ENCODE results near the gene CLDN4. TPM values are rescaled to one million over a fixed set of nuclear protein-coding genes. Genes with fewer than 3 reads are reported as not detected.

CLDN4 gene
- total RNA-seq, 2 donors from 2014 or later = 162 to 216 TPM

- WGBS = 72% methylated on average over 18 of the region's 18 CpGs
- Histone ChIP-seq H3K4me1 (replicated peaks) (no peaks in the 10 kb centered on the region), H3K36me3 (no peaks in the 10 kb centered on the region), H3K9me3 (no peaks in the 10 kb centered on the region), H3K27me3 (replicated peaks; ENCODE audit: insufficient read depth) (no peaks in the 10 kb centered on the region), H3K27ac (no peak overlapping the region), H3K4me3 (no peak overlapping the region)
- intact Hi-C loops (cut with DNase I) = no loop called here
- DNase-seq (ENCODE audit: low spot score) = no peak
- TF ChIP-seq POLR2AphosphoS5 (IDR thresholded peaks at IDR 0.05) = no peak
Measured at GRCh38 chr7:73879977-73880681, 49.3 kb downstream of the CLDN4 start.

- intact Hi-C loops (cut with DNase I) = no loop called here
- H3K4me3 ChIP-seq = no peak overlapping the region
- H3K9me3 ChIP-seq = no peaks in the 10 kb centered on the region
- 67% methylated on average over 13 of the region's 13 CpGs for WGBS
- DNase-seq (ENCODE audit: low spot score) = no peak
- H3K27me3 ChIP-seq (replicated peaks; ENCODE audit: insufficient read depth) = no peaks in the 10 kb centered on the region
- no peaks in the 10 kb centered on the region for H3K4me1 ChIP-seq (replicated peaks)
- no peak overlapping the region for H3K27ac ChIP-seq
- TF ChIP-seq CTCF (IDR thresholded peaks at IDR 0.05) (no peak), POLR2A (IDR thresholded peaks at IDR 0.05) (no peak), POLR2AphosphoS5 (IDR thresholded peaks at IDR 0.05) (no peak)
- no peaks in the 10 kb centered on the region for H3K36me3 ChIP-seq
Measured at GRCh38 chr7:73880755-73881328, 50.0 kb downstream of the CLDN4 start.

- no peak for DNase-seq (ENCODE audit: low spot score)
- H3K4me1 ChIP-seq (replicated peaks) = peaks cover 3% of the 10 kb centered on the region
- no peaks in the 10 kb centered on the region for H3K36me3 ChIP-seq
- no peak overlapping the region for H3K27ac ChIP-seq
- H3K27me3 ChIP-seq (replicated peaks; ENCODE audit: insufficient read depth) = no peaks in the 10 kb centered on the region
- no peaks in the 10 kb centered on the region for H3K9me3 ChIP-seq
- 42% methylated on average over 5 of the region's 5 CpGs for WGBS
- no peak overlapping the region for H3K4me3 ChIP-seq
- intact Hi-C loops (cut with DNase I) = no loop called here
- TF ChIP-seq POLR2AphosphoS5 (IDR thresholded peaks at IDR 0.05) (no peak), POLR2A (IDR thresholded peaks at IDR 0.05) (no peak), CTCF (IDR thresholded peaks at IDR 0.05) (no peak)
Measured at GRCh38 chr7:73881352-73882046, 50.7 kb downstream of the CLDN4 start.

GRCh38 chr7:73882047-73882402, 51.2 kb downstream of the CLDN4 start:
- peaks cover 8% of the 10 kb centered on the region for H3K4me1 ChIP-seq (replicated peaks)
- no peaks in the 10 kb centered on the region for H3K27me3 ChIP-seq (replicated peaks; ENCODE audit: insufficient read depth)
- TF ChIP-seq POLR2A (IDR thresholded peaks at IDR 0.05) = no peak
- no peak for TF ChIP-seq POLR2AphosphoS5 (IDR thresholded peaks at IDR 0.05)
- no peak for TF ChIP-seq CTCF (IDR thresholded peaks at IDR 0.05)
- no peak overlapping the region for H3K4me3 ChIP-seq
- 83% methylated on average over 3 of the region's 3 CpGs for WGBS
- H3K27ac ChIP-seq = no peak overlapping the region
- H3K9me3 ChIP-seq = no peaks in the 10 kb centered on the region
- H3K36me3 ChIP-seq = no peaks in the 10 kb centered on the region
- intact Hi-C loops (cut with DNase I) = no loop called here
- no peak for DNase-seq (ENCODE audit: low spot score)

Other genes starting within 250 kb of the CLDN4 start
- 100 to 1,000 TPM in 1 of 2 donors, 1 to 10 TPM in 1; 9.8 to 123 TPM for gene MLXIPL, start 206.5 kb upstream of the CLDN4 start, total RNA-seq
- 10 to 100 TPM in 1 of 2 donors, 1 to 10 TPM in 1; 6.0 to 19.5 TPM for gene VPS37D, start 163.2 kb upstream of the CLDN4 start, total RNA-seq
- 10 to 100 TPM; 16.3 to 16.8 TPM for gene DNAJC30, start 147.5 kb upstream of the CLDN4 start, total RNA-seq
- 100 to 1,000 TPM in 1 of 2 donors, 10 to 100 TPM in 1; 72.3 to 196 TPM for gene BUD23, start 147.4 kb upstream of the CLDN4 start, total RNA-seq
- gene STX1A, start 111.3 kb upstream of the CLDN4 start, total RNA-seq = 10 to 100 TPM in 1 of 2 donors, 1 to 10 TPM in 1; 6.8 to 15.3 TPM
- 10 to 100 TPM; 55.2 to 87.8 TPM for gene ABHD11, start 92.2 kb upstream of the CLDN4 start, total RNA-seq
- gene CLDN3, start 60.7 kb upstream of the CLDN4 start, total RNA-seq = 100 to 1,000 TPM; 156 to 176 TPM
- 10 to 100 TPM in 1 of 2 donors, 1 to 10 TPM in 1; 5.9 to 19.8 TPM for gene METTL27, start 11.5 kb downstream of the CLDN4 start, total RNA-seq
- 1 to 10 TPM in 1 of 2 donors, not detected in 1; 4.9 TPM for gene TMEM270, start 30.2 kb downstream of the CLDN4 start, total RNA-seq
- gene ELN, start 197.2 kb downstream of the CLDN4 start, total RNA-seq = 10 to 100 TPM; 34.7 to 93.4 TPM